SK-N-SH (cell line): Measurements from ENCODE around the gene NBEAL1.

Experiments
- MEF2A ChIP-seq: IDR thresholded peaks from 2 replicates; pipeline ENCODE4 v1.4.0; 2012; ENCODE audit warnings: low read depth, borderline replicate concordance
- MXI1 ChIP-seq: IDR thresholded peaks from 2 replicates; pipeline ENCODE4 v1.6.1; 2012; ENCODE audit warnings: mild to moderate bottlenecking, low read depth, low read length, improper control_type of control experiment
- TF ChIP-seq, protein P1 (sequence below): fragments of 200-600 bp; sonication (generic); IDR thresholded peaks from 2 replicates; pipeline ENCODE4 v1.6.1; 2017; ENCODE audit warnings: antibody characterized with exemption, mild to moderate bottlenecking, moderate library complexity

DNA sequence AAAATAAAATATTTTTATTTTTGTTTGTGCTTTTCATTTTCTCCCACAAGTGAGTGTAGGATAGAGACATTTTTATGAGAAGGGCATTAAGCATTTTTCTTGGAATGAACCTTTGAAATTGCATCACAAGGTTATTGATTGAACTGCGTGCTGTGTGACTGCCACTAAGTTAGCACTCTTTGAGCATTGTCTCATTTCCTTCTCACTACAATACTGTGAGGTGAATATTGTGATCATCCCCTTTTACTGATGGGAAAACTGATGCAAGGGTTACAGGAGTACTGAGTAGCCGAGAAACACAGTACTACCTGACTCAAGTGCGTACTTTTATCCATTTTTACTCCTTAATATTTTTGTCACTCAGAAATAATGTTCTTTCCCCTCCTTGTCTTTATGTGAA lies 2.0 kb downstream of the NBEAL1 start:
- TF ChIP-seq, protein P1, sequence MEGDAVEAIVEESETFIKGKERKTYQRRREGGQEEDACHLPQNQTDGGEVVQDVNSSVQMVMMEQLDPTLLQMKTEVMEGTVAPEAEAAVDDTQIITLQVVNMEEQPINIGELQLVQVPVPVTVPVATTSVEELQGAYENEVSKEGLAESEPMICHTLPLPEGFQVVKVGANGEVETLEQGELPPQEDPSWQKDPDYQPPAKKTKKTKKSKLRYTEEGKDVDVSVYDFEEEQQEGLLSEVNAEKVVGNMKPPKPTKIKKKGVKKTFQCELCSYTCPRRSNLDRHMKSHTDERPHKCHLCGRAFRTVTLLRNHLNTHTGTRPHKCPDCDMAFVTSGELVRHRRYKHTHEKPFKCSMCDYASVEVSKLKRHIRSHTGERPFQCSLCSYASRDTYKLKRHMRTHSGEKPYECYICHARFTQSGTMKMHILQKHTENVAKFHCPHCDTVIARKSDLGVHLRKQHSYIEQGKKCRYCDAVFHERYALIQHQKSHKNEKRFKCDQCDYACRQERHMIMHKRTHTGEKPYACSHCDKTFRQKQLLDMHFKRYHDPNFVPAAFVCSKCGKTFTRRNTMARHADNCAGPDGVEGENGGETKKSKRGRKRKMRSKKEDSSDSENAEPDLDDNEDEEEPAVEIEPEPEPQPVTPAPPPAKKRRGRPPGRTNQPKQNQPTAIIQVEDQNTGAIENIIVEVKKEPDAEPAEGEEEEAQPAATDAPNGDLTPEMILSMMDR, result no peak
- TF ChIP-seq MXI1 (no peak), MEF2A (no peak)
